ENCODE measurements around the gene NIPSNAP3A.

DNA sequence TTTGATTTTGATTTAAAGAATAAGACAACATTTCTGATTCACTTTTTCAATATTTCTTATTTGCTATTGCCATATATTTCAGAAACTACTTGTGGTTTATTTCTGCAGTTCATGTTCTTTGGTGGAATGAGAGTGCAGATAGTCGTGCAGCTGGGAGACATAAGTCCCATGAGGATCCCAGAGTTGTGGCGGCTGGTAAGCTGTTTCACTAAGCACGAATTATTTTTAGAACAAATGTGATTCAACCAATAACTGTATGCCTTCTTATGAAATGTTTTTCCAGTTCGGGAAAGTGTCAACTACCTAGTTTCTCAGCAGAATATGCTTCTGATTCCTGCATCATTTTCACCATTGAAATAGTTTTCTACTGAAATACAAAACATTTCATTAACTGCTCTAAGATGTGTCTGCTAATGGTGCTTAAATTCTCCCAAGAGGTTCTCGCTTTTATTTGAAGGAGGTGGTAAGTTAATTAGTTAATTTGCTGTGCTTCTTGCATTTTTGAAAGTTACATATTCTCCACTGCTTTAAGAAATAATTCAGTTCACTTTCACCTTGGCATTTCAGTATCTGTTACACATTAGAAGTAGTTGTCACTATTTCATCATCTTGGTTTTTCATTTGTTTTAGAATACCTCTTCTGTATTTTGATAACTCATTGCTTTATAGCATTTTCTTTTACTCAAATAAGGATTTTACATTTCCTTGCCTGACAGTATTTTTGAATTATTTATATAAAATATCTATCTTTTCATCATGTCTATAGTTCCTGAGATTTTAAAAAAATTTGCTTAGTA lies 25.4 kb downstream of the NIPSNAP3A start:
- no peak for TF ChIP-seq POLR2AphosphoS5 (IDR thresholded peaks at IDR 0.05)
- TF ChIP-seq, protein P1, sequence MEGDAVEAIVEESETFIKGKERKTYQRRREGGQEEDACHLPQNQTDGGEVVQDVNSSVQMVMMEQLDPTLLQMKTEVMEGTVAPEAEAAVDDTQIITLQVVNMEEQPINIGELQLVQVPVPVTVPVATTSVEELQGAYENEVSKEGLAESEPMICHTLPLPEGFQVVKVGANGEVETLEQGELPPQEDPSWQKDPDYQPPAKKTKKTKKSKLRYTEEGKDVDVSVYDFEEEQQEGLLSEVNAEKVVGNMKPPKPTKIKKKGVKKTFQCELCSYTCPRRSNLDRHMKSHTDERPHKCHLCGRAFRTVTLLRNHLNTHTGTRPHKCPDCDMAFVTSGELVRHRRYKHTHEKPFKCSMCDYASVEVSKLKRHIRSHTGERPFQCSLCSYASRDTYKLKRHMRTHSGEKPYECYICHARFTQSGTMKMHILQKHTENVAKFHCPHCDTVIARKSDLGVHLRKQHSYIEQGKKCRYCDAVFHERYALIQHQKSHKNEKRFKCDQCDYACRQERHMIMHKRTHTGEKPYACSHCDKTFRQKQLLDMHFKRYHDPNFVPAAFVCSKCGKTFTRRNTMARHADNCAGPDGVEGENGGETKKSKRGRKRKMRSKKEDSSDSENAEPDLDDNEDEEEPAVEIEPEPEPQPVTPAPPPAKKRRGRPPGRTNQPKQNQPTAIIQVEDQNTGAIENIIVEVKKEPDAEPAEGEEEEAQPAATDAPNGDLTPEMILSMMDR (IDR thresholded peaks at IDR 0.05): no peak
